HEK293 (cell line): ENCODE measurements around the gene CCDC28B.

Experiments
- GLI2 ChIP-seq: fragments of 450-650 bp; formaldehyde crosslinking; IDR thresholded peaks from 2 replicates; pipeline ENCODE4; 2017; ENCODE audit warnings: missing biosample characterization, missing genetic modification characterization, low read depth, borderline replicate concordance
- HIC1 ChIP-seq: fragments of 450-650 bp; formaldehyde crosslinking; IDR thresholded peaks from 2 replicates; pipeline ENCODE4 v1.5.1; 2016; ENCODE audit warnings: missing biosample characterization, missing genetic modification characterization
- SP2 ChIP-seq: fragments of 450-650 bp; formaldehyde crosslinking; IDR thresholded peaks from 2 replicates; pipeline ENCODE4 v1.5.1; 2016; ENCODE audit warnings: missing biosample characterization, missing genetic modification characterization
- ZBTB26 ChIP-seq: fragments of 450-650 bp; formaldehyde crosslinking; optimal IDR thresholded peaks from 2 replicates; pipeline ENCODE3; 2016; ENCODE audit warnings: missing biosample characterization, mild to moderate bottlenecking, missing genetic modification characterization
- ZNF140 ChIP-seq: fragments of 450-650 bp; formaldehyde crosslinking; IDR thresholded peaks from 2 replicates; pipeline ENCODE4 v1.5.1; 2016; ENCODE audit warnings: missing biosample characterization, missing genetic modification characterization
- ZNF157 ChIP-seq: fragments of 450-650 bp; formaldehyde crosslinking; IDR thresholded peaks from 2 replicates; pipeline ENCODE4 v1.5.1; 2016; ENCODE audit warnings: missing biosample characterization, missing genetic modification characterization
- ZNF174 ChIP-seq: fragments of 450-650 bp; formaldehyde crosslinking; IDR thresholded peaks from 2 replicates; pipeline ENCODE4 v1.5.0; 2017; ENCODE audit warnings: missing biosample characterization, mild to moderate bottlenecking, missing genetic modification characterization
- ZNF2 ChIP-seq: fragments of 450-650 bp; formaldehyde crosslinking; IDR thresholded peaks from 2 replicates; pipeline ENCODE4 v1.5.1; 2016; ENCODE audit warnings: missing biosample characterization, missing genetic modification characterization
- ZNF292 ChIP-seq: fragments of 450-650 bp; formaldehyde crosslinking; IDR thresholded peaks from 2 replicates; pipeline ENCODE4 v1.5.1; 2016; ENCODE audit warnings: low read depth, missing biosample characterization, missing genetic modification characterization, borderline replicate concordance
- ZNF335 ChIP-seq: fragments of 450-650 bp; formaldehyde crosslinking; conservative IDR thresholded peaks from 2 replicates; pipeline ENCODE4 v1.5.1; 2016; ENCODE audit warnings: missing biosample characterization, missing genetic modification characterization
- ZNF341 ChIP-seq: fragments of 450-650 bp; formaldehyde crosslinking; IDR thresholded peaks from 2 replicates; pipeline ENCODE4; 2016; ENCODE audit warnings: low read depth, missing biosample characterization, missing genetic modification characterization
- ZNF449 ChIP-seq: fragments of 450-650 bp; formaldehyde crosslinking; IDR thresholded peaks from 2 replicates; pipeline ENCODE4 v1.5.1; 2017; ENCODE audit warnings: missing biosample characterization, mild to moderate bottlenecking, missing genetic modification characterization, moderate library complexity
- ZNF501 ChIP-seq: fragments of 450-650 bp; formaldehyde crosslinking; IDR thresholded peaks from 2 replicates; pipeline ENCODE4 v1.5.1; 2016; ENCODE audit warnings: missing biosample characterization, missing genetic modification characterization
- ZNF544 ChIP-seq: fragments of 450-650 bp; formaldehyde crosslinking; IDR thresholded peaks from 2 replicates; pipeline ENCODE4 v1.5.0; 2017; ENCODE audit warnings: missing biosample characterization, missing genetic modification characterization
- ZNF596 ChIP-seq: fragments of 450-650 bp; IDR thresholded peaks from 2 replicates; pipeline ENCODE4 v1.5.0; 2018; ENCODE audit warnings: missing biosample characterization, mild to moderate bottlenecking, missing genetic modification characterization, moderate library complexity
- TF ChIP-seq, protein P1 (sequence below): fragments of 450-650 bp; formaldehyde crosslinking; conservative IDR thresholded peaks from 2 replicates; pipeline ENCODE4 v1.5.1; 2016; ENCODE audit warnings: low read depth, missing biosample characterization, missing genetic modification characterization
- TF ChIP-seq, protein P2 (sequence below): fragments of 450-650 bp; formaldehyde crosslinking; IDR thresholded peaks from 2 replicates; pipeline ENCODE4 v1.5.1; 2017; ENCODE audit warnings: missing biosample characterization, missing genetic modification characterization

The CCDC28B gene

GRCh38 chr1:32221980-32222755 is 21.8 kb downstream of the CCDC28B start, which contains the start of the genes EIF3I and TMEM234 (continued):
- TF ChIP-seq, protein P1, sequence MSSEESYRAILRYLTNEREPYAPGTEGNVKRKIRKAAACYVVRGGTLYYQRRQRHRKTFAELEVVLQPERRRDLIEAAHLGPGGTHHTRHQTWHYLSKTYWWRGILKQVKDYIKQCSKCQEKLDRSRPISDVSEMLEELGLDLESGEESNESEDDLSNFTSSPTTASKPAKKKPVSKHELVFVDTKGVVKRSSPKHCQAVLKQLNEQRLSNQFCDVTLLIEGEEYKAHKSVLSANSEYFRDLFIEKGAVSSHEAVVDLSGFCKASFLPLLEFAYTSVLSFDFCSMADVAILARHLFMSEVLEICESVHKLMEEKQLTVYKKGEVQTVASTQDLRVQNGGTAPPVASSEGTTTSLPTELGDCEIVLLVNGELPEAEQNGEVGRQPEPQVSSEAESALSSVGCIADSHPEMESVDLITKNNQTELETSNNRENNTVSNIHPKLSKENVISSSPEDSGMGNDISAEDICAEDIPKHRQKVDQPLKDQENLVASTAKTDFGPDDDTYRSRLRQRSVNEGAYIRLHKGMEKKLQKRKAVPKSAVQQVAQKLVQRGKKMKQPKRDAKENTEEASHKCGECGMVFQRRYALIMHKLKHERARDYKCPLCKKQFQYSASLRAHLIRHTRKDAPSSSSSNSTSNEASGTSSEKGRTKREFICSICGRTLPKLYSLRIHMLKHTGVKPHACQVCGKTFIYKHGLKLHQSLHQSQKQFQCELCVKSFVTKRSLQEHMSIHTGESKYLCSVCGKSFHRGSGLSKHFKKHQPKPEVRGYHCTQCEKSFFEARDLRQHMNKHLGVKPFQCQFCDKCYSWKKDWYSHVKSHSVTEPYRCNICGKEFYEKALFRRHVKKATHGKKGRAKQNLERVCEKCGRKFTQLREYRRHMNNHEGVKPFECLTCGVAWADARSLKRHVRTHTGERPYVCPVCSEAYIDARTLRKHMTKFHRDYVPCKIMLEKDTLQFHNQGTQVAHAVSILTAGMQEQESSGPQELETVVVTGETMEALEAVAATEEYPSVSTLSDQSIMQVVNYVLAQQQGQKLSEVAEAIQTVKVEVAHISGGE (tag by site-specific recombination): peak; percentile 89
- TF ChIP-seq HIC1 (no peak), ZNF341 (tag by site-specific recombination) (peak; percentile 44; the same call in 1 of the 2 replicates), GLI2 (tag by site-specific recombination) (no peak), ZNF157 (tag by site-specific recombination) (no peak), ZNF174 (tag by site-specific recombination) (no peak), ZNF335 (tag by site-specific recombination) (peak; percentile 80), ZNF449 (no peak), ZNF596 (tag by site-specific recombination) (no peak), ZNF544 (tag by site-specific recombination) (no peak), ZNF2 (0 out of 2 replicates have a peak, but pooled peaks have one; percentile 22), ZBTB26 (no peak), ZNF501 (tag by site-specific recombination) (peak; percentile 71; the same call in 1 of the 2 replicates), SP2 (tag by site-specific recombination) (peak; percentile 87), ZNF140 (tag by site-specific recombination) (no peak), ZNF292 (tag by site-specific recombination) (no peak)
- TF ChIP-seq, protein P2, sequence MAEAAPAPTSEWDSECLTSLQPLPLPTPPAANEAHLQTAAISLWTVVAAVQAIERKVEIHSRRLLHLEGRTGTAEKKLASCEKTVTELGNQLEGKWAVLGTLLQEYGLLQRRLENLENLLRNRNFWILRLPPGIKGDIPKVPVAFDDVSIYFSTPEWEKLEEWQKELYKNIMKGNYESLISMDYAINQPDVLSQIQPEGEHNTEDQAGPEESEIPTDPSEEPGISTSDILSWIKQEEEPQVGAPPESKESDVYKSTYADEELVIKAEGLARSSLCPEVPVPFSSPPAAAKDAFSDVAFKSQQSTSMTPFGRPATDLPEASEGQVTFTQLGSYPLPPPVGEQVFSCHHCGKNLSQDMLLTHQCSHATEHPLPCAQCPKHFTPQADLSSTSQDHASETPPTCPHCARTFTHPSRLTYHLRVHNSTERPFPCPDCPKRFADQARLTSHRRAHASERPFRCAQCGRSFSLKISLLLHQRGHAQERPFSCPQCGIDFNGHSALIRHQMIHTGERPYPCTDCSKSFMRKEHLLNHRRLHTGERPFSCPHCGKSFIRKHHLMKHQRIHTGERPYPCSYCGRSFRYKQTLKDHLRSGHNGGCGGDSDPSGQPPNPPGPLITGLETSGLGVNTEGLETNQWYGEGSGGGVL: peak; percentile 21; the same call in 1 of the 2 replicates
